Smooth muscle cell (in vitro differentiated cells): ENCODE results near the gene GRIN2A. TPM values are rescaled to one million over a fixed set of nuclear protein-coding genes. Genes with fewer than 3 reads are reported as not detected.

Experiments used
- DNase-seq: peaks from one replicate; lab custom pipeline; 2025; ENCODE audit not compliant: unreplicated experiment; lab: John Stamatoyannopoulos, UW
- H2AFZ ChIP-seq: fragments of 200-600 bp; sonication (generic); 2 replicates; pipeline ENCODE4 v1.6.0; 2016; ENCODE audit warnings: antibody characterized with exemption, low read depth, mild to moderate bottlenecking
- H3F3A ChIP-seq: fragments of 200-600 bp; sonication (generic); 2 replicates; pipeline ENCODE4 v1.6.0; 2017; ENCODE audit warnings: antibody characterized with exemption, low read depth
- H3K27ac ChIP-seq: fragments of 200-600 bp; sonication (generic); 2 replicates; pipeline ENCODE4 v1.5.1; 2016; ENCODE audit warnings: low read depth, mild to moderate bottlenecking
- H3K27me3 ChIP-seq: fragments of 200-600 bp; sonication (generic); 2 replicates; pipeline ENCODE4 v1.6.1; 2016; ENCODE audit warnings: low read depth, mild to moderate bottlenecking
- H3K36me3 ChIP-seq: fragments of 200-600 bp; sonication (generic); 2 replicates; pipeline ENCODE4 v1.5.1; 2016; ENCODE audit warnings: low read depth
- H3K4me1 ChIP-seq: fragments of 200-600 bp; sonication (generic); 2 replicates; pipeline ENCODE4 v1.5.1; 2016; ENCODE audit warnings: low read depth
- H3K4me2 ChIP-seq: fragments of 200-600 bp; sonication (generic); 2 replicates; pipeline ENCODE4 v1.6.0; 2016; ENCODE audit warnings: mild to moderate bottlenecking
- H3K4me3 ChIP-seq: fragments of 200-600 bp; sonication (generic); 2 replicates; pipeline ENCODE4 v1.5.1; 2016; ENCODE audit warnings: mild to moderate bottlenecking
- H3K79me2 ChIP-seq: fragments of 200-600 bp; sonication (generic); 2 replicates; pipeline ENCODE4 v1.6.0; 2016; ENCODE audit warnings: low read depth, mild to moderate bottlenecking
- H3K9ac ChIP-seq: fragments of 200-600 bp; sonication (generic); 2 replicates; pipeline ENCODE4 v1.6.0; 2016; ENCODE audit warnings: low read depth
- H3K9me3 ChIP-seq: fragments of 200-600 bp; sonication (generic); replicated peaks from 2 replicates; pipeline ENCODE4 v1.5.1; 2016; ENCODE audit warnings: low read depth
- H4K20me1 ChIP-seq: fragments of 200-600 bp; sonication (generic); 2 replicates; pipeline ENCODE4 v1.6.0; 2016; ENCODE audit warnings: low read depth
- CTCF ChIP-seq: fragments of 200-600 bp; sonication (generic); IDR thresholded peaks from 2 replicates; pipeline ENCODE4 v1.5.1; 2017; ENCODE audit warnings: borderline replicate concordance, mild to moderate bottlenecking, antibody characterized with exemption; ENCODE audit not compliant: insufficient read depth, poor library complexity, severe bottlenecking
- WGBS: methylation state at CpG from one replicate; pipeline ENCODE4 v1.1.7; 2016; ENCODE audit warnings: low lambda C conversion rate; 5-methylcytosine and 5-hydroxymethylcytosine counted together
- polyA plus RNA-seq: library from polyadenylated mRNA; unstranded; fragments of >200 nt; fragmentation: Nextera tagmentation; extraction: Ambion mirVana; gene quantifications from 2 replicates; pipeline ENCODE4 v1.2.1, GENCODE V29; 2016
- total RNA-seq: library from RNA; depleted of rRNA; stranded (reverse); fragments of >200 nt; gene quantifications from 2 replicates; pipeline ENCODE4 v1.2.3, GENCODE V29; 2014

GRIN2A gene
- total and polyA plus RNA-seq, 2 experiments from 2014 or later, result 0.02 to 0.13 TPM

GRCh38 chr16:10020866-10021265 is 161.4 kb downstream of the GRIN2A start:
- H3K9ac ChIP-seq, result no peak overlapping the region
- no peaks in the 10 kb centered on the region for H3K9me3 ChIP-seq
- no peak for DNase-seq
- H3K79me2 ChIP-seq, result no peaks in the 10 kb centered on the region
- no peak overlapping the region for H3K4me2 ChIP-seq
- H3K27me3 ChIP-seq, result no peaks in the 10 kb centered on the region
- H3K4me1 ChIP-seq, result no peaks in the 10 kb centered on the region
- H2AFZ ChIP-seq, result no peak overlapping the region
- H3K27ac ChIP-seq, result no peak overlapping the region
- no peaks in the 10 kb centered on the region for H3K36me3 ChIP-seq
- no peak overlapping the region for H3K4me3 ChIP-seq
- no peak for TF ChIP-seq CTCF
- no peaks in the 10 kb centered on the region for H3F3A ChIP-seq
- WGBS, result 72% methylated on average over 3 of the region's 3 CpGs
- no peaks in the 10 kb centered on the region for H4K20me1 ChIP-seq

DNA sequence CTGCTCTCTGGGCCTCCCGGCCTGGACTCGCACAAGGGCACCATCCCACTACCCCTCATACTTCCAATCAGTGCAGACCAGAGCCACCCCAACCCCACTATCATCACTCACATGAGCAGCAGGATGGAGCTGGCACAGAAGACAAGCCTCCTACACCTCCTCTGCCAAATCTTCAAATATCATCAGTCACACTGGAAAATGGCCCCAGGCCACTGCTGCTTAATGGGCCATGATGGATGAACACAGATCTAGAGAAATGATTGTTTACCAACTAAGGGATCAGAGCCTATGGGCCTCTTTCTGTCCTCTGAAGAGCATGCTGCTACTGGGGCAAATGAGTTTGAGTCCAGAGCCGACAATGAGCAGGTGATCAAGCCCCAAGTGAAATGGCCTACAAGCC is 165.5 kb downstream of the GRIN2A start:
- no peaks in the 10 kb centered on the region for H3K36me3 ChIP-seq
- H3K27ac ChIP-seq, result no peak overlapping the region
- no peak overlapping the region for H3K4me2 ChIP-seq
- TF ChIP-seq CTCF, result no peak
- H3F3A ChIP-seq, result no peaks in the 10 kb centered on the region
- whole genome bisulfite sequencing, result 79% methylated on average over 3 of the region's 3 CpGs
- H3K79me2 ChIP-seq, result no peaks in the 10 kb centered on the region
- no peak overlapping the region for H3K9ac ChIP-seq
- no peak for DNase-seq
- no peak overlapping the region for H3K4me3 ChIP-seq
- H3K27me3 ChIP-seq, result no peaks in the 10 kb centered on the region
- H2AFZ ChIP-seq, result no peak overlapping the region
- H3K4me1 ChIP-seq, result no peaks in the 10 kb centered on the region
- no peaks in the 10 kb centered on the region for H3K9me3 ChIP-seq
- H4K20me1 ChIP-seq, result no peaks in the 10 kb centered on the region

GRCh38 chr16:10015397-10015796 is 166.8 kb downstream of the GRIN2A start:
- H3K4me3 ChIP-seq, result no peak overlapping the region
- H3K4me1 ChIP-seq, result no peaks in the 10 kb centered on the region
- no peak overlapping the region for H3K4me2 ChIP-seq
- no peaks in the 10 kb centered on the region for H3K36me3 ChIP-seq
- 96% methylated on average over 3 of the region's 3 CpGs for WGBS
- no peak for DNase-seq
- no peaks in the 10 kb centered on the region for H3K9me3 ChIP-seq
- H3F3A ChIP-seq, result no peaks in the 10 kb centered on the region
- no peaks in the 10 kb centered on the region for H3K27me3 ChIP-seq
- H3K9ac ChIP-seq, result no peak overlapping the region
- no peaks in the 10 kb centered on the region for H3K79me2 ChIP-seq
- TF ChIP-seq CTCF, result no peak
- no peak overlapping the region for H3K27ac ChIP-seq
- no peak overlapping the region for H2AFZ ChIP-seq
- H4K20me1 ChIP-seq, result no peaks in the 10 kb centered on the region

- Histone ChIP-seq H3K4me1 (no peaks in the 10 kb centered on the region), H3F3A (no peaks in the 10 kb centered on the region), H3K27me3 (no peaks in the 10 kb centered on the region), H3K9me3 (no peaks in the 10 kb centered on the region), H3K9ac (no peak overlapping the region), H3K4me2 (peak overlapping the region; percentile 6), H3K4me3 (no peak overlapping the region), H3K27ac (peak overlapping the region; percentile 45), H3K36me3 (no peaks in the 10 kb centered on the region), H4K20me1 (no peaks in the 10 kb centered on the region), H3K79me2 (no peaks in the 10 kb centered on the region), H2AFZ (peak overlapping the region; percentile 67)
- no peak for DNase-seq
- WGBS, result 32% methylated on average over 5 of the region's 5 CpGs
- TF ChIP-seq CTCF, result no peak
These were observed 168.5 kb downstream of the GRIN2A start for GRCh38 chr16:10013774-10014173.
